Right lobe of liver (tissue), 4 donors: Measurements from ENCODE around the gene DEFB112.
A peak's percentile ranks its signal among the peaks of the same experiment; 100 is the strongest.

Source experiments
- CTCF ChIP-seq, 4 donors: fragments of 200-600 bp in 3 of 4; fragments of 450-650 bp in 1 of 4; IDR thresholded peaks; one replicate each; pipeline versions ENCODE4 v1.5.1 to v1.8.0; 2016 to 2022; ENCODE audit warnings: antibody characterized with exemption in 4 of 4, mild to moderate bottlenecking in 2 of 4
- POLR2A ChIP-seq: fragments of 450-650 bp; IDR thresholded peaks from one replicate; pipeline ENCODE4 v1.6.1; 2017; ENCODE audit warnings: antibody characterized with exemption, mild to moderate bottlenecking
- donor health status: DM: no; HTN: no; CAD: no.
- donor health status: DM: no; HTN: no; CAD: no.
- donor health status: DM: no; HTN: yes; CAD: no.

- TF ChIP-seq POLR2A (no peak), CTCF (IDR thresholded peaks at IDR 0.05) (peak; percentile 8 to 50 (median 27))
These were observed 37.7 kb upstream of the DEFB112 start for GRCh38 chr6:50087231-50087954.
